ENCODE measurements around the gene SOWAHA. TPM values are rescaled to one million over a fixed set of nuclear protein-coding genes. Genes with fewer than 3 reads are reported as not detected.

SOWAHA gene
- total RNA-seq, 1 donor from 2014 or later: 0.21 TPM

- H3K27me3 ChIP-seq (ENCODE audit: control insufficient read depth, insufficient read depth, low read length): peaks cover 33% of the 10 kb centered on the region
- DNase-seq (ENCODE audit: low read depth): no peak
These were observed 749 bp downstream of the SOWAHA start for GRCh38 chr5:132813599-132814502.

GRCh38 chr5:132814503-132815294 lies 1.6 kb downstream of the SOWAHA start:
- H3K4me3 ChIP-seq (ENCODE audit: low read depth, low read length): no peak overlapping the region
- H3K27me3 ChIP-seq (ENCODE audit: control insufficient read depth, insufficient read depth, low read length): peaks cover 32% of the 10 kb centered on the region
- TF ChIP-seq, protein P1, sequence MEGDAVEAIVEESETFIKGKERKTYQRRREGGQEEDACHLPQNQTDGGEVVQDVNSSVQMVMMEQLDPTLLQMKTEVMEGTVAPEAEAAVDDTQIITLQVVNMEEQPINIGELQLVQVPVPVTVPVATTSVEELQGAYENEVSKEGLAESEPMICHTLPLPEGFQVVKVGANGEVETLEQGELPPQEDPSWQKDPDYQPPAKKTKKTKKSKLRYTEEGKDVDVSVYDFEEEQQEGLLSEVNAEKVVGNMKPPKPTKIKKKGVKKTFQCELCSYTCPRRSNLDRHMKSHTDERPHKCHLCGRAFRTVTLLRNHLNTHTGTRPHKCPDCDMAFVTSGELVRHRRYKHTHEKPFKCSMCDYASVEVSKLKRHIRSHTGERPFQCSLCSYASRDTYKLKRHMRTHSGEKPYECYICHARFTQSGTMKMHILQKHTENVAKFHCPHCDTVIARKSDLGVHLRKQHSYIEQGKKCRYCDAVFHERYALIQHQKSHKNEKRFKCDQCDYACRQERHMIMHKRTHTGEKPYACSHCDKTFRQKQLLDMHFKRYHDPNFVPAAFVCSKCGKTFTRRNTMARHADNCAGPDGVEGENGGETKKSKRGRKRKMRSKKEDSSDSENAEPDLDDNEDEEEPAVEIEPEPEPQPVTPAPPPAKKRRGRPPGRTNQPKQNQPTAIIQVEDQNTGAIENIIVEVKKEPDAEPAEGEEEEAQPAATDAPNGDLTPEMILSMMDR (IDR thresholded peaks at IDR 0.05; ENCODE audit: insufficient read depth, low read length, poor library complexity, severe bottlenecking): no peak
- no peak for DNase-seq (ENCODE audit: low read depth)
- H3K36me3 ChIP-seq (ENCODE audit: control insufficient read depth, insufficient read depth, low read length): no peaks in the 10 kb centered on the region

More at GRCh38 chr5:132813599-132814502, 749 bp downstream of the SOWAHA start:
- TF ChIP-seq, protein P1 (IDR thresholded peaks at IDR 0.05; ENCODE audit: insufficient read depth, low read length, poor library complexity, severe bottlenecking): no peak
- H3K4me3 ChIP-seq (ENCODE audit: low read depth, low read length): peak overlapping the region; percentile 16
- no peaks in the 10 kb centered on the region for H3K36me3 ChIP-seq (ENCODE audit: control insufficient read depth, insufficient read depth, low read length)

DNA sequence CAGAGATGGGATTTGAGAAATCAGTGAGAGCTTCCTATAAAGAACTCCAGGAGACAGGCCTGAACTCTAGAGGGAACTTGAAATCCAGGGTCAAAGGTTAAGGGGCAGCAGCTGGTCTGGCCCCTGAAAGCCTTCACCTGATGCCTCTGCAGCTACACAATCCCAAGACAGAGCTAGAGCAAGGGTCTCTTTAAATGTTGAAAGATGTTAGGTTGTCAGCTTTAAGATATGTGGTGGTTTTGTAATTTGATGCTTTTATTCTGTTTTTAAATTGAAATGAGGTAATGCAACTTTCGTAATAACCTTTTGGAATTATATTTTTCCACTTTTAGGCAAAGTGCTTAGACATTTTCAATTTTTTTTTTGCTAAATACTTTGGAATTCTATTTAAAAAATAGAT lies 2.4 kb downstream of the SOWAHA start:
- TF ChIP-seq, protein P1 (IDR thresholded peaks at IDR 0.05; ENCODE audit: insufficient read depth, low read length, poor library complexity, severe bottlenecking): no peak
- no peak for DNase-seq (ENCODE audit: low read depth)
- no peak overlapping the region for H3K4me3 ChIP-seq (ENCODE audit: low read depth, low read length)

DNA sequence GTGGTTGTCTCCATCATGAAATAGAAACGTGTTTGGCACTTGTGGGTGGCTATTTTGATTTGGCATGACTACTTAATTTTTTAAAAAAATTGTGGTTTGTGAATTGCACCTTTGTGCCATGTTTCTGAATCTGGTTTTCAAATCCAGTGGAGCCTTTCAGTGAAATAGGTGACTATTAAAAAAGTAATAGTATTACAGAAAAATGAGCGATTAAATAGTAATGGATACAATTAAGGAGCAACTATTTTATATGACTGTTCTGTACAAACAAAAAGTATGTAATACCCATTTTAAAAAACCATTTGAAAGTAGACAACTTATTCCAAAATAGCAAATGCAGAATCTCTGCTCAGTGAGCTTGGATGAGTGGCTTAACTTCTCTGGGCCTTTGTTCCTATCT lies 3.0 kb downstream of the SOWAHA start:
- no peak for DNase-seq (ENCODE audit: low read depth)
- Histone ChIP-seq H3K4me3 (ENCODE audit: low read depth, low read length) (no peak overlapping the region), H3K36me3 (ENCODE audit: control insufficient read depth, insufficient read depth, low read length) (no peaks in the 10 kb centered on the region), H3K27me3 (ENCODE audit: control insufficient read depth, insufficient read depth, low read length) (peaks cover 32% of the 10 kb centered on the region)
- TF ChIP-seq, protein P1 (IDR thresholded peaks at IDR 0.05; ENCODE audit: insufficient read depth, low read length, poor library complexity, severe bottlenecking): no peak

More for the DNA sequence above, 2.4 kb downstream of the SOWAHA start:
- no peaks in the 10 kb centered on the region for H3K36me3 ChIP-seq (ENCODE audit: control insufficient read depth, insufficient read depth, low read length)
- H3K27me3 ChIP-seq (ENCODE audit: control insufficient read depth, insufficient read depth, low read length): peaks cover 32% of the 10 kb centered on the region

- H3K4me3 ChIP-seq (ENCODE audit: low read depth, low read length): no peak overlapping the region
- no peaks in the 10 kb centered on the region for H3K36me3 ChIP-seq (ENCODE audit: control insufficient read depth, insufficient read depth, low read length)
- TF ChIP-seq, protein P1 (IDR thresholded peaks at IDR 0.05; ENCODE audit: insufficient read depth, low read length, poor library complexity, severe bottlenecking): no peak
- H3K27me3 ChIP-seq (ENCODE audit: control insufficient read depth, insufficient read depth, low read length): peaks cover 32% of the 10 kb centered on the region
- DNase-seq (ENCODE audit: low read depth): no peak
These were observed 3.5 kb downstream of the SOWAHA start for GRCh38 chr5:132816554-132816953.

Data from kidney epithelial cell (primary cell).